Dedifferentiated amniotic fluid mesenchymal stem cell (primary cell): ENCODE results near the gene TANGO2.
A peak's percentile ranks its signal among the peaks of the same experiment; 100 is the strongest.

Source experiments
- DNase-seq: peaks from one replicate; pipeline ENCODE4 v3.0.0-alpha.2; 2016; ENCODE audit errors: extremely low spot score

The TANGO2 gene

GRCh38 chr22:19983741-19984140, 37.2 kb upstream of the TANGO2 start:
- DNase-seq = no peak

GRCh38 chr22:19984201-19984753, 36.6 kb upstream of the TANGO2 start:
- peak; percentile 61 for DNase-seq

- no peak for DNase-seq
Measured at GRCh38 chr22:19984851-19985811, 35.8 kb upstream of the TANGO2 start.

- no peak for DNase-seq
Measured at GRCh38 chr22:19986011-19986409, 34.9 kb upstream of the TANGO2 start.

GRCh38 chr22:19986410-19987341, 34.2 kb upstream of the TANGO2 start:
- peak; percentile 42 for DNase-seq

GRCh38 chr22:19987394-19988306, 33.3 kb upstream of the TANGO2 start:
- no peak for DNase-seq

GRCh38 chr22:19988331-19988808, 32.5 kb upstream of the TANGO2 start:
- DNase-seq = no peak

- DNase-seq = no peak
Measured at GRCh38 chr22:19988965-19989724, 31.8 kb upstream of the TANGO2 start.

- no peak for DNase-seq
Measured at GRCh38 chr22:19989725-19990067, 31.2 kb upstream of the TANGO2 start.

GRCh38 chr22:19990188-19990587, 30.7 kb upstream of the TANGO2 start:
- no peak for DNase-seq

- no peak for DNase-seq
Measured at GRCh38 chr22:19990609-19991394, 30.1 kb upstream of the TANGO2 start.

- no peak for DNase-seq
Measured at GRCh38 chr22:19991395-19991644, 29.6 kb upstream of the TANGO2 start.

- DNase-seq = peak; percentile 37
Measured at GRCh38 chr22:19991645-19992451, 29.1 kb upstream of the TANGO2 start.

GRCh38 chr22:19992481-19992911, 28.4 kb upstream of the TANGO2 start:
- DNase-seq = no peak

GRCh38 chr22:19992921-19993355, 28.0 kb upstream of the TANGO2 start:
- no peak for DNase-seq

- DNase-seq = no peak
Measured at GRCh38 chr22:19993926-19994325, 27.0 kb upstream of the TANGO2 start.

- DNase-seq = no peak
Measured at GRCh38 chr22:19994851-19995610, 25.9 kb upstream of the TANGO2 start.
